DOHH2 (cell line): ENCODE measurements around the gene C11orf68.

ENCODE experiments used
- EZH2phosphoT487 ChIP-seq: fragments of 200-600 bp; sonication (generic); IDR thresholded peaks from 2 replicates; pipeline ENCODE4 v1.6.1; 2017; ENCODE audit warnings: borderline replicate concordance, mild to moderate bottlenecking, antibody characterized with exemption, low read length, moderate library complexity, mixed read lengths
- TF ChIP-seq, protein P1 (sequence below): fragments of 200-600 bp; sonication (generic); IDR thresholded peaks from one replicate; pipeline ENCODE4 v1.5.1; 2014; ENCODE audit warnings: antibody characterized with exemption, mild to moderate bottlenecking, low read depth, low read length; ENCODE audit not compliant: poor library complexity, severe bottlenecking

DNA sequence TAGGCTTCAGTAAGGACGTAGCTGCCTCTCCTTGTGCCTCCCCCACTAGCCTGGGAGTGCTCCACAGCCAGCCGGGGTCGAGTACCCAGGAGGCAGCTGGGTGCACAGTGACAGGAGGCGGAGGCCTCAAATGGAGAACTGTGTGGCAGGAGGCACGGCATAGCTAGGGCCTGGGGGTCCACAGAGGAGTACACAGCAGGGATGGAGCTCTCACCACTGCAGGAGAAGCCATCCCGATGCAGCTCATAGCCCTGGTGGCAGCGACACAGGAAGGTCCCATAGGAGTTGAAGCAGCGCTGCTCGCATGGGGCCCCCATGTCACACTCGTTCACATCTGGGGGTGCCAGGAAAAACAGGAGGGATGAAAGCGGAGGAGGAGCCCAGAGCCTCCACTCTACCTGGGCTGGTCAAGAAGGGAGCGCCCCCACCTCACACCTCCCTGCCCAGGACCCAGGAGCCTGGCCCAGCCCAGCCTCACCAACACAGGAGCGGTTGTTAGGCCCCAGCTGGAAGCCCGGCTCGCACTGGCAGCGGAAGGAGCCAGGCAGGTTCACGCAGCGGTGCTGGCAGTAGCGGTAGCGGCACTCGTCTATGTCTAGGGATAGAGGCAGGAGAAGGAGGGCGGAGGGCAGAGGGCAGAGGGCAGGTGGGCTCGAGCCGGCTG is 49.1 kb downstream of the C11orf68 start:
- TF ChIP-seq, protein P1, sequence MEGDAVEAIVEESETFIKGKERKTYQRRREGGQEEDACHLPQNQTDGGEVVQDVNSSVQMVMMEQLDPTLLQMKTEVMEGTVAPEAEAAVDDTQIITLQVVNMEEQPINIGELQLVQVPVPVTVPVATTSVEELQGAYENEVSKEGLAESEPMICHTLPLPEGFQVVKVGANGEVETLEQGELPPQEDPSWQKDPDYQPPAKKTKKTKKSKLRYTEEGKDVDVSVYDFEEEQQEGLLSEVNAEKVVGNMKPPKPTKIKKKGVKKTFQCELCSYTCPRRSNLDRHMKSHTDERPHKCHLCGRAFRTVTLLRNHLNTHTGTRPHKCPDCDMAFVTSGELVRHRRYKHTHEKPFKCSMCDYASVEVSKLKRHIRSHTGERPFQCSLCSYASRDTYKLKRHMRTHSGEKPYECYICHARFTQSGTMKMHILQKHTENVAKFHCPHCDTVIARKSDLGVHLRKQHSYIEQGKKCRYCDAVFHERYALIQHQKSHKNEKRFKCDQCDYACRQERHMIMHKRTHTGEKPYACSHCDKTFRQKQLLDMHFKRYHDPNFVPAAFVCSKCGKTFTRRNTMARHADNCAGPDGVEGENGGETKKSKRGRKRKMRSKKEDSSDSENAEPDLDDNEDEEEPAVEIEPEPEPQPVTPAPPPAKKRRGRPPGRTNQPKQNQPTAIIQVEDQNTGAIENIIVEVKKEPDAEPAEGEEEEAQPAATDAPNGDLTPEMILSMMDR: no peak
- TF ChIP-seq EZH2phosphoT487: no peak
